B cell (primary cell): Measurements from ENCODE around the gene ZNF532. TPM values are rescaled to one million over a fixed set of nuclear protein-coding genes. Genes with fewer than 3 reads are reported as not detected.

Experiments used
- ATAC-seq: fragments of 200-7000 bp; cut with Tn5 transposase; one replicate; pipeline ENCODE4 v1.10.0; 2021; ENCODE audit warnings: low read depth, mild to moderate bottlenecking, moderate number of reproducible peaks, moderate library complexity
- CTCF ChIA-PET: fragments of 350-600 bp; sonication (Branson Sonifier 250); formaldehyde crosslinking; loops from one replicate; lab custom pipeline; 2021; ENCODE audit warnings: antibody characterized with exemption, inconsistent platforms; lab: Charles Lee
- POLR2A ChIA-PET: fragments of 350-600 bp; sonication (Branson Sonifier 250); formaldehyde crosslinking; loops from one replicate; lab custom pipeline; 2021; ENCODE audit warnings: antibody characterized with exemption; lab: Charles Lee
- DNase-seq: peaks from one replicate; pipeline ENCODE4 v3.0.0; 2013
- H2AFZ ChIP-seq: 2 replicates; pipeline ENCODE4 v1.6.1; 2012; ENCODE audit warnings: mild to moderate bottlenecking, low read depth, low read length; ENCODE audit not compliant: insufficient read depth, poor library complexity, severe bottlenecking
- H3K27ac ChIP-seq, 2 donors: 1 replicate in 1 of 2; 2 replicates in 1 of 2; pipeline ENCODE4 v1.5.1; 2012 to 2013; ENCODE audit warnings: low read length in 2 of 2, mild to moderate bottlenecking in 2 of 2, moderate library complexity in 1 of 2
- H3K27me3 ChIP-seq, 4 experiments: fragments of 200-600 bp in 1 of 4; sonication (generic) in 1 of 4; replicated peaks in 1 of 4; 1 replicate in 2 of 4; 2 replicates in 2 of 4; pipeline versions ENCODE4 v1.6.1 to v1.7.0; 2013 to 2016; ENCODE audit warnings: low read length in 3 of 4, mild to moderate bottlenecking in 2 of 4, mixed read lengths in 1 of 4, moderate library complexity in 1 of 4; ENCODE audit not compliant: insufficient read depth in 4 of 4, control insufficient read depth in 3 of 4; ENCODE audit errors: control extremely low read depth in 1 of 4
- H3K36me3 ChIP-seq, 2 experiments: replicated peaks in 1 of 2; 1 replicate in 1 of 2; 2 replicates in 1 of 2; pipeline versions ENCODE4 v1.6.1 to v1.7.1; 2013; ENCODE audit warnings: low read length in 1 of 2; ENCODE audit not compliant: insufficient read depth in 2 of 2, control insufficient read depth in 1 of 2; ENCODE audit errors: control extremely low read depth in 1 of 2, extremely low read depth in 1 of 2
- H3K4me1 ChIP-seq, 2 donors: fragments of 200-600 bp in 1 of 2; sonication (generic) in 1 of 2; 1 replicate in 1 of 2; 2 replicates in 1 of 2; pipeline versions ENCODE4 v1.5.1 to v1.6.1; 2013 to 2017; ENCODE audit warnings: low read length in 2 of 2; ENCODE audit not compliant: control insufficient read depth in 2 of 2, insufficient read depth in 2 of 2
- H3K4me2 ChIP-seq: replicated peaks from 2 replicates; pipeline ENCODE3; 2012; ENCODE audit warnings: mild to moderate bottlenecking, low read depth, low read length; ENCODE audit not compliant: poor library complexity, severe bottlenecking
- H3K4me3 ChIP-seq, 5 experiments: fragments of 200-600 bp in 1 of 5; sonication (generic) in 1 of 5; 1 replicate in 3 of 5; 2 replicates in 2 of 5; pipeline versions ENCODE4 v1.5.1 to v1.7.0; 2011 to 2016; ENCODE audit warnings: low read length in 4 of 5, mild to moderate bottlenecking in 4 of 5, low read depth in 2 of 5, control low read depth in 1 of 5, moderate library complexity in 1 of 5; ENCODE audit not compliant: insufficient read depth in 1 of 5; ENCODE audit errors: control extremely low read depth in 1 of 5, extremely low read depth in 1 of 5
- H3K79me2 ChIP-seq: fragments of 200-600 bp; sonication (generic); one replicate; pipeline ENCODE4 v1.6.0; 2016; ENCODE audit warnings: low read length; ENCODE audit not compliant: control insufficient read depth, insufficient read depth
- H3K9ac ChIP-seq: fragments of 200-600 bp; sonication (generic); 2 replicates; pipeline ENCODE4 v1.6.1; 2017; ENCODE audit warnings: mild to moderate bottlenecking, low read length, moderate library complexity
- H3K9me3 ChIP-seq, 3 donors: one replicate each; pipeline versions ENCODE4 v1.6.1 to v1.7.1; 2013; ENCODE audit warnings: low read length in 2 of 3; ENCODE audit not compliant: control insufficient read depth in 2 of 3, insufficient read depth in 1 of 3; ENCODE audit errors: control extremely low read depth in 1 of 3
- H4K20me1 ChIP-seq: 2 replicates; pipeline ENCODE4 v1.6.0; 2012; ENCODE audit warnings: mild to moderate bottlenecking, low read length; ENCODE audit not compliant: insufficient read depth, control insufficient read depth, poor library complexity, severe bottlenecking
- H3K27ac Mint-ChIP-seq: one replicate; pipeline ENCODE4 v1.8.0; 2021; ENCODE audit warnings: mixed read lengths
- H3K27me3 Mint-ChIP-seq: one replicate; pipeline ENCODE4 v1.8.0; 2021; ENCODE audit warnings: mixed read lengths
- H3K4me1 Mint-ChIP-seq: one replicate; pipeline ENCODE4 v1.8.0; 2021; ENCODE audit warnings: mixed read lengths
- H3K4me3 Mint-ChIP-seq: one replicate; pipeline ENCODE4 v1.8.0; 2021; ENCODE audit warnings: mixed read lengths
- H3K9me3 Mint-ChIP-seq: one replicate; pipeline ENCODE4 v1.8.0; 2022; ENCODE audit warnings: mixed read lengths; ENCODE audit not compliant: insufficient read depth
- CTCF ChIP-seq: fragments of 200-600 bp; IDR thresholded peaks from one replicate; pipeline ENCODE4 v1.8.0; 2022; ENCODE audit warnings: antibody characterized with exemption, mild to moderate bottlenecking
- EZH2 ChIP-seq: IDR thresholded peaks from 2 replicates; pipeline ENCODE4 v1.6.1; 2012; ENCODE audit warnings: borderline replicate concordance, low read depth, mild to moderate bottlenecking, moderate library complexity, low read length; ENCODE audit not compliant: insufficient read depth, poor library complexity, severe bottlenecking
- WGBS: methylation state at CpG from one replicate; pipeline ENCODE4 v1.1.5; 2013; ENCODE audit warnings: missing lambda C conversion rate; ENCODE audit not compliant: insufficient coverage; 5-methylcytosine and 5-hydroxymethylcytosine counted together
- intact Hi-C: fragments of 100-400 bp; cut with micrococcal nuclease; formaldehyde crosslinking; loops from one replicate; pipeline ENCODE4 v1.10.0; 2022
- polyA plus RNA-seq: library from polyadenylated mRNA; depleted of rRNA; stranded (reverse); fragments of >200 nt; gene quantifications from 2 replicates; pipeline ENCODE4 v1.2.3, GENCODE V29; 2012
- total RNA-seq, 2 donors: library from RNA; stranded (reverse); fragments of 120-200 nt in 1 of 2; gene quantifications; 1 replicate in 1 of 2; 2 replicates in 1 of 2; pipeline versions ENCODE4 v1.2.3 to v1.2.4, GENCODE V29; 2013 to 2022

The ZNF532 gene
- total and polyA plus RNA-seq, 2 donors (not counting 1 experiment from before 2014, with no cell fraction given) = 58.2 to 104 TPM

GRCh38 chr18:58856881-58857280 lies 7.8 kb upstream of the ZNF532 start:
- ATAC-seq (no peak), DNase-seq (no peak)
- Mint-ChIP-seq H3K4me3 (no peak overlapping the region), H3K4me1 (peaks cover 6% of the 10 kb centered on the region), H3K27ac (no peak overlapping the region), H3K9me3 (no peaks in the 10 kb centered on the region), H3K27me3 (peaks cover 1% of the 10 kb centered on the region)
- Histone ChIP-seq H3K79me2 (peaks cover 3% of the 10 kb centered on the region), H3K4me1 (peaks cover 0 to 3% of the 10 kb centered on the region in 2 donors), H4K20me1 (no peaks in the 10 kb centered on the region), H3K27ac (no peak overlapping the region), H3K4me3 (no peak overlapping the region), H3K4me2 (no peak overlapping the region), H2AFZ (no peak overlapping the region), H3K36me3 (no peaks in the 10 kb centered on the region), H3K27me3 (peaks cover 0 to 2% (median 0%) of the 10 kb centered on the region in 4 experiments), H3K9ac (no peak overlapping the region), H3K9me3 (no peaks in the 10 kb centered on the region)
- intact Hi-C loops = no loop called here
- TF ChIP-seq EZH2 = no peak
- no peak for TF ChIP-seq CTCF
- CTCF ChIA-PET = interaction anchor here (0.8 kb wide), 1 partner anchor 19 kb away, joined by 5 read pairs; no protein-coding TSS in a partner anchor
- POLR2A ChIA-PET = no interaction called here
- 100% methylated on average over 1 of the region's 9 CpGs for WGBS

GRCh38 chr18:58858591-58859468 lies 5.8 kb upstream of the ZNF532 start:
- Histone ChIP-seq H3K4me2 (no peak overlapping the region), H3K27me3 (no peaks in the 10 kb centered on the region), H4K20me1 (no peaks in the 10 kb centered on the region), H3K4me3 (no peak overlapping the region), H3K27ac (no peak overlapping the region), H3K9me3 (no peaks in the 10 kb centered on the region), H3K9ac (no peak overlapping the region), H3K79me2 (peaks cover 8% of the 10 kb centered on the region), H3K36me3 (no peaks in the 10 kb centered on the region), H3K4me1 (peaks cover 12 to 13% of the 10 kb centered on the region in 2 donors), H2AFZ (no peak overlapping the region)
- no peak for ATAC-seq
- H3K4me3 Mint-ChIP-seq = no peak overlapping the region
- no peak for DNase-seq
- intact Hi-C loops = no loop called here
- no peaks in the 10 kb centered on the region for H3K9me3 Mint-ChIP-seq
- H3K27ac Mint-ChIP-seq = no peak overlapping the region
- no peaks in the 10 kb centered on the region for H3K27me3 Mint-ChIP-seq
- ChIA-PET POLR2A (no interaction called here), CTCF (interaction anchor here (0.7 kb wide), 1 partner anchor 79 kb away, joined by 3 read pairs; no protein-coding TSS in a partner anchor)
- 93% methylated on average over 9 of the region's 11 CpGs for WGBS
- TF ChIP-seq CTCF (no peak), EZH2 (no peak)
- H3K4me1 Mint-ChIP-seq = peaks cover 15% of the 10 kb centered on the region
